Measurements from ENCODE around the gene THOC6. TPM values are rescaled to one million over a fixed set of nuclear protein-coding genes. Genes with fewer than 3 reads are reported as not detected.

Gene THOC6
- total and polyA plus RNA-seq, 9 donors: 3.5 to 21.0 (median 15.2) TPM

- intact Hi-C loops (cut with DNase I): no loop called here
- no peak for TF ChIP-seq POLR2A (IDR thresholded peaks at IDR 0.05)
- no peak for TF ChIP-seq EP300 (IDR thresholded peaks at IDR 0.05)
- no peak for TF ChIP-seq CTCF (IDR thresholded peaks at IDR 0.05)
Observed at GRCh38 chr16:2987833-2988232, 36.0 kb upstream of the THOC6 start.

GRCh38 chr16:2988590-2989099 lies 35.2 kb upstream of the THOC6 start:
- H3K27me3 ChIP-seq: no peaks in the 10 kb centered on the region
- WGBS, 3 donors: 51 to 60% (median 54%) methylated on average over 8 of the region's 8 CpGs
- H3K4me1 ChIP-seq (ENCODE audit: insufficient read depth): peaks cover 2% of the 10 kb centered on the region
- H3K27ac ChIP-seq: no peak overlapping the region
- H3K36me3 ChIP-seq: no peaks in the 10 kb centered on the region
- TF ChIP-seq CTCF (IDR thresholded peaks at IDR 0.05): no peak
- TF ChIP-seq EP300 (IDR thresholded peaks at IDR 0.05): no peak
- TF ChIP-seq POLR2A (IDR thresholded peaks at IDR 0.05): no peak
- DNase-seq: no peak
- H3K9me3 ChIP-seq: no peaks in the 10 kb centered on the region
- intact Hi-C loops (cut with DNase I): no loop called here
- H3K4me3 ChIP-seq: no peak overlapping the region

More at GRCh38 chr16:2987833-2988232, 36.0 kb upstream of the THOC6 start:
- no peak overlapping the region for H3K27ac ChIP-seq
- H3K4me3 ChIP-seq: no peak overlapping the region
- no peaks in the 10 kb centered on the region for H3K36me3 ChIP-seq
- H3K4me1 ChIP-seq (ENCODE audit: insufficient read depth): peaks cover 2% of the 10 kb centered on the region
- H3K27me3 ChIP-seq: no peaks in the 10 kb centered on the region
- no peaks in the 10 kb centered on the region for H3K9me3 ChIP-seq
- 57 to 72% (median 65%) methylated on average over 6 to 8 of the region's 8 CpGs for WGBS, 3 donors
- DNase-seq: no peak

- WGBS, 3 donors: 64 to 67% (median 65%) methylated on average over 10 of the region's 10 CpGs
- Histone ChIP-seq H3K27ac (no peak overlapping the region), H3K4me3 (no peak overlapping the region), H3K36me3 (no peaks in the 10 kb centered on the region), H3K9me3 (no peaks in the 10 kb centered on the region), H3K4me1 (ENCODE audit: insufficient read depth) (no peaks in the 10 kb centered on the region), H3K27me3 (no peaks in the 10 kb centered on the region)
- intact Hi-C loops (cut with DNase I): no loop called here
- no peak for DNase-seq
- TF ChIP-seq POLR2A (IDR thresholded peaks at IDR 0.05) (no peak), EP300 (IDR thresholded peaks at IDR 0.05) (no peak), CTCF (IDR thresholded peaks at IDR 0.05) (no peak)
Observed at GRCh38 chr16:2990891-2991290, 32.9 kb upstream of the THOC6 start.

GRCh38 chr16:2991566-2992261 lies 32.1 kb upstream of the THOC6 start:
- Histone ChIP-seq H3K27me3 (no peaks in the 10 kb centered on the region), H3K9me3 (no peaks in the 10 kb centered on the region), H3K27ac (no peak overlapping the region), H3K4me3 (no peak overlapping the region), H3K36me3 (no peaks in the 10 kb centered on the region), H3K4me1 (ENCODE audit: insufficient read depth) (no peaks in the 10 kb centered on the region)
- WGBS, 3 donors: 82 to 85% (median 85%) methylated on average over 12 of the region's 12 CpGs
- TF ChIP-seq EP300 (IDR thresholded peaks at IDR 0.05): no peak
- no peak for TF ChIP-seq POLR2A (IDR thresholded peaks at IDR 0.05)
- no peak for TF ChIP-seq CTCF (IDR thresholded peaks at IDR 0.05)
- intact Hi-C loops (cut with DNase I): no loop called here
- DNase-seq: no peak

All from ovary (tissue), 9 donors.